Parathyroid adenoma (tissue), 2 donors: ENCODE data around the gene HOXB9.

Experiments used
- H2AFZ ChIP-seq: fragments of 300-600 bp; sonication (generic); one replicate; pipeline ENCODE4 v1.7.0; 2017; ENCODE audit warnings: antibody characterized with exemption, mild to moderate bottlenecking
- H3K27ac ChIP-seq: fragments of 300-600 bp; sonication (generic); one replicate; pipeline ENCODE4 v1.7.0; 2017
- H3K27me3 ChIP-seq: fragments of 300-600 bp; sonication (generic); one replicate; pipeline ENCODE4 v1.7.0; 2017; ENCODE audit warnings: low read length; ENCODE audit not compliant: control insufficient read depth, insufficient read depth
- H3K36me3 ChIP-seq: fragments of 300-600 bp; sonication (generic); one replicate; pipeline ENCODE4 v1.7.0; 2017; ENCODE audit warnings: low read length; ENCODE audit not compliant: control insufficient read depth, insufficient read depth
- H3K4me1 ChIP-seq: fragments of 300-600 bp; sonication (generic); one replicate; pipeline ENCODE4 v1.7.0; 2017; ENCODE audit warnings: control low read depth
- H3K4me2 ChIP-seq: fragments of 300-600 bp; sonication (generic); one replicate; pipeline ENCODE4 v1.7.0; 2017; ENCODE audit warnings: low read length
- H3K4me3 ChIP-seq: fragments of 300-600 bp; sonication (generic); one replicate; pipeline ENCODE4 v1.7.0; 2017; ENCODE audit warnings: low read depth, low read length
- H3K79me2 ChIP-seq: fragments of 300-600 bp; sonication (generic); one replicate; pipeline ENCODE4 v1.7.0; 2017; ENCODE audit warnings: control low read depth
- H3K9ac ChIP-seq: fragments of 300-600 bp; sonication (generic); one replicate; pipeline ENCODE4 v1.7.0; 2017; ENCODE audit warnings: mild to moderate bottlenecking
- H3K9me3 ChIP-seq: fragments of 300-600 bp; sonication (generic); one replicate; pipeline ENCODE4 v1.7.0; 2017; ENCODE audit warnings: low read length; ENCODE audit not compliant: control insufficient read depth
- TF ChIP-seq, protein P1 (sequence below): fragments of 300-600 bp; sonication (generic); IDR thresholded peaks from one replicate; pipeline ENCODE4 v1.7.0; 2017; ENCODE audit warnings: antibody characterized with exemption, mild to moderate bottlenecking
- donor health status: primary hyperparathyroidism.

HOXB9 gene

GRCh38 chr17:48626245-48627117, at the start of gene HOXB9:
TSS of gene HOXB9 (minus strand) at chr17:48626358. CDS start at chr17:48626269, 89 bp downstream.
- TF ChIP-seq, protein P1, sequence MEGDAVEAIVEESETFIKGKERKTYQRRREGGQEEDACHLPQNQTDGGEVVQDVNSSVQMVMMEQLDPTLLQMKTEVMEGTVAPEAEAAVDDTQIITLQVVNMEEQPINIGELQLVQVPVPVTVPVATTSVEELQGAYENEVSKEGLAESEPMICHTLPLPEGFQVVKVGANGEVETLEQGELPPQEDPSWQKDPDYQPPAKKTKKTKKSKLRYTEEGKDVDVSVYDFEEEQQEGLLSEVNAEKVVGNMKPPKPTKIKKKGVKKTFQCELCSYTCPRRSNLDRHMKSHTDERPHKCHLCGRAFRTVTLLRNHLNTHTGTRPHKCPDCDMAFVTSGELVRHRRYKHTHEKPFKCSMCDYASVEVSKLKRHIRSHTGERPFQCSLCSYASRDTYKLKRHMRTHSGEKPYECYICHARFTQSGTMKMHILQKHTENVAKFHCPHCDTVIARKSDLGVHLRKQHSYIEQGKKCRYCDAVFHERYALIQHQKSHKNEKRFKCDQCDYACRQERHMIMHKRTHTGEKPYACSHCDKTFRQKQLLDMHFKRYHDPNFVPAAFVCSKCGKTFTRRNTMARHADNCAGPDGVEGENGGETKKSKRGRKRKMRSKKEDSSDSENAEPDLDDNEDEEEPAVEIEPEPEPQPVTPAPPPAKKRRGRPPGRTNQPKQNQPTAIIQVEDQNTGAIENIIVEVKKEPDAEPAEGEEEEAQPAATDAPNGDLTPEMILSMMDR: no peak
- peaks cover 6% of the 10 kb centered on the region for H3K4me1 ChIP-seq
- H3K9ac ChIP-seq: no peak within 1 kb of the TSS
- no peak within 1 kb of the TSS for H3K27ac ChIP-seq
- no peaks in the 10 kb centered on the region for H3K79me2 ChIP-seq
- no peak within 1 kb of the TSS for H2AFZ ChIP-seq
- peak within 1 kb of the TSS; percentile 58 for H3K4me2 ChIP-seq
- H3K27me3 ChIP-seq: peaks cover 43% of the 10 kb centered on the region
- H3K36me3 ChIP-seq: no peaks in the 10 kb centered on the region
- peak within 1 kb of the TSS; percentile 31 for H3K4me3 ChIP-seq
- H3K9me3 ChIP-seq: no peaks in the 10 kb centered on the region

DNA sequence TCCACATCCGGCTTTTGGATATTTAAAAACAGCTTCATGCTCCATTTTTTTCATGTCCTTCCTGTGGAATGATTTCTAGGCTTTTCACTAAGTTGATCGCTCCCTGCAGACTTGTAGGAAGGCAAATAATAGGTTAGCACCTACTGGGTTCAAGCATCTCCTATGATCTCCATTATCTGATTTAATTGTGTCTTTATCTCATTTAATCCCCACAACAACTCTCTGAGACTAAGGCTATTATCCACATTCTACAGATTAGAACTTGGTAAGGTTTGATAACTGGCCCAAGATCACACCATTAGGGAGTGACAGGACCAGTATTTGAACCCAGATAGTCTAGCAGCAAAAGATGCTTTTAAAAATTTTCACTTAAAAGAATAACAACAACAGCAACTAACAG, 46.2 kb upstream of the HOXB9 start:
- Histone ChIP-seq H3K4me2 (peak overlapping the region; percentile 91), H3K27me3 (peaks cover 8% of the 10 kb centered on the region), H3K4me3 (no peak overlapping the region), H2AFZ (peak overlapping the region; percentile 62), H3K79me2 (no peaks in the 10 kb centered on the region), H3K4me1 (no peaks in the 10 kb centered on the region), H3K27ac (no peak overlapping the region), H3K9ac (no peak overlapping the region), H3K36me3 (no peaks in the 10 kb centered on the region), H3K9me3 (no peaks in the 10 kb centered on the region)
- TF ChIP-seq, protein P1: no peak

GRCh38 chr17:48671697-48672171, 45.6 kb upstream of the HOXB9 start:
- Histone ChIP-seq H3K4me1 (no peaks in the 10 kb centered on the region), H3K27me3 (peaks cover 8% of the 10 kb centered on the region), H3K4me2 (peak overlapping the region; percentile 91), H3K9ac (no peak overlapping the region), H3K27ac (no peak overlapping the region), H3K4me3 (peak overlapping the region; percentile 46), H3K79me2 (no peaks in the 10 kb centered on the region), H3K9me3 (no peaks in the 10 kb centered on the region), H3K36me3 (no peaks in the 10 kb centered on the region), H2AFZ (peak overlapping the region; percentile 62)
- TF ChIP-seq, protein P1: peak; percentile 89

GRCh38 chr17:48663134-48663924, 37.2 kb upstream of the HOXB9 start:
- Histone ChIP-seq H3K36me3 (no peaks in the 10 kb centered on the region), H3K9ac (no peak overlapping the region), H2AFZ (no peak overlapping the region), H3K27ac (no peak overlapping the region), H3K4me3 (no peak overlapping the region), H3K4me2 (no peak overlapping the region), H3K4me1 (no peaks in the 10 kb centered on the region), H3K9me3 (no peaks in the 10 kb centered on the region), H3K79me2 (no peaks in the 10 kb centered on the region), H3K27me3 (no peaks in the 10 kb centered on the region)
- TF ChIP-seq, protein P1: no peak
